ENCODE data around the gene FLOT1. TPM values are rescaled to one million over a fixed set of nuclear protein-coding genes. Genes with fewer than 3 reads are reported as not detected.
"Not testable (repeated sequence)": the region's sequence is repeated elsewhere in the genome, so short reads cannot be mapped to it uniquely, and the experiment has no call there.

Gene FLOT1
- total RNA-seq, 1 experiment from 2014 or later: 213 TPM

DNA sequence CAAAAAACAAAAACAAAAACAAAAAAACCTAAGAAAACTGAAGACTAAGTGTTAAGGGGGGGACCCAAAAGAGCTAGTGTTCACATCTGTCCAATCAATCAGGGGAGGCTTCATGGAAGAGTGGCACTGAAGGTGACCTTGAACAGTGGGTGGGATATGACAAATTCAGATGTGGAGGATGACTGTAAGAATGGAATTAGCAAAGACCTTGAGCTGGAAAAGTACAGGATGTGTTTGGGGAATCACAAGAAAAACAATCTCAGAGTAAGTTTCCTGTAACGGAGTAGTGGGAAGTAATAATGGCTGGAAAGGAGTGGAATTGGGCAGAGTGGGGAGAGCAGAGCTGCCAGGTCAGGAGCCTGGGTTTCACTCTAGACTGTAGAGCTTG lies 4.8 kb upstream of the FLOT1 start:
- no peak for DNase-seq (ENCODE audit: low spot score)

DNA sequence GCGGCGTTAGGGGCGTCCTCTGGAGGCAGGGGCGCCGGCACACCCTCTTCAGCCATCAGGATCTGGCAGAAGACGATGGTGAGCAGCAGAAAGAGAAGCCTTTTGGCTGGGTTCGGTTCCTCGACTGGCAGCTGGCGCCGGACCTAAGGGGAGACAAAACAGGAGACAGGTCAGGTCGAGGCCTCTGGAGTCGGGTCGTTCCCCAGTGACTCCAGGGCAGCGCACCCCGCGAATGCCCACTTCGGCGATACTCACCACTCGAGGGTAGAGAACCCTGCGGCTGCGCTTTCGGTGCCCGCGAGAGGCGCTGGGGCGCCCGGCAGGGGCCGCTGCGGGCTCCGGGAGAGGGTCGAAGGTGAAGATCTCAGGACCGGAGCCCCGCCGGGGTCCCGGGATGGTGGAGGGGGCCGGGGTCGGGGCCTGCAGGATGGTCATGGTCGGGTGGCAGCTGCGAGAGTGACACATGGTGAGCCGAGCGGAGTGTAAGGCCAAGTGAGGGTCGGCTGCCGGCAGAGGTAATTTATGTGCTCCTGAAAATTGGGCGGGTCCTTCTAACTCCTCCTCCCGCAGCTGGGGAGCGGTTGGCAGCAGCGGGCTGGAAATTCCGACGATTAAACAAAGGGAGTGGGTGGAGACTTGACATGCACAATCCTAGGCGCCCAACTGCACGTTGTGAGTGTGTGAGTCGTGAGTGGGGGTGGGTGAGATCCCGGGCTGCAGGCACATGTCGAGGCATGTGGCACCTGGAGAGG lies 1.7 kb upstream of the FLOT1 start, which contains the start of gene IER3:
Gene IER3, minus strand, starts transcription at position 494 of the 752 bp plus-strand sequence. Its CDS starts 29 bp downstream, at position 465.
- peak; percentile 77 for DNase-seq (ENCODE audit: low spot score)

DNA sequence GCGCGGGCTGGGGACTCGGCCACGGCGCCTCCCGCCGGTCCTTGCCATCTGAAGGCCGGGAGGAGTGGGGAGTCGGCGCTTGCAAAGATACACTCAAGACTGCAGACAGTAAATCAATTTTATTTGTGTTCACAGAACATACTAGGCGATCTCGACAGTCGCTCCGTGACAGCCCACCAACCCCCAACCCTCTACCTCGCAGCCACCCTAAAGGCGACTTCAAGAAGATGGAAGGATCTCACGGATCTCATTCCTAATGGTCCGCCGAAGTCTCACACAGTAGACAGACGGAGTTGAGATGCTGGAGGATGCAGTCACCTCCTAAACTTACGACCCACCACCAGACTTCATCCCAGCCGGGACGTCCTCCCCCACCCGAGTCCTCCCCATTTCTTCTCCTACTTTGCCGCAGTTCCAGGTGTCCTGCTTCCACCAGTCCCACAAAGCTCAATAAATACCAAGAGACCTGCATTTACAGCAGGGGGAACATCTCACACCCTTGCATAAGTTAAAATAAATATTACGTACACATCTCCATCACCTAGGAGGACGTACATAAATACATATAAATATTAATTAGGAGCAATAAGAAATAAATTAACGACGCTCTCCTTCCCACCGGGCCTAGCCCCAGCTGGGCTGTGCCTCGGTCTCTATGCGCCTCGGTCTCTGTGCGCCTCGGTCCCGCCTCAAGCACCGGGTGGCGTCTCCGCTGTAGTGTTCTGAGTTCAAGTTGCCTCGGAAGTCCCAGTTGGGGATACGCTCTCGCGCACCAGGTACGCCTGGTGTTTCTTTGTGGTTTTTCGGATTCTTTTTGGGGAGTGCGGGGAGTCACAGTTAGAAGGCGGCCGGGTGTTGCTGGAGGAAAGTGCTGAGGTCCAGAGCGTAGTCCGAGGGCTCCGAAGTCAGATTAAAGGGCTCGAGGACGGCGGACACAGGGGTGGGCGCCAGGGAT lies 889 bp upstream of the FLOT1 start:
- DNase-seq (ENCODE audit: low spot score): no peak

DNA sequence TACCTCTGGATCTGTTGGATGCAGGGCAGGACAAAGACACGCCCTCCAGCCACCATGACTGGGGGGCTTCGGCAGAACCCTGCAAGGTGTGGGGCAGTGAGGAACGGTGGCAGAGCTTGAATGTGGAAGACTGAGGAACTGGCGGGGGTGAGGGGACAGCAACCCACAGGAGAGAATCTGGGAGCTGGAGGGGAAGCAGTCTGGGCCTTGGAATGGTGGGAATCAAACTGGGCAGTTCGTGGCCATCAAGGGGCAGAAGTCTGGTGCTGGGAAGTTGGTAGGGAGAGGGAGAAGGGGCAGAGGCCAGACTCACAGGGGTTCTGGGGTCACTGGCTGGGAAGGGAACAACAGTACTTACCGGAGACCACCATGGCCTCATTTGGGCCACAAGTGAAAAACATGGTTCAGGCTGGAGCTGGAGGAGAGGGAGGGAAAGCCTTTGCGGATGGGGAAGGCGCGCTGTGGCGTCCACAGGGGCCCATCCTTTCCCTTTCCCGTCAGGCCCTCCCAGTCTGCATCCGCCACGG lies 635 bp downstream of the FLOT1 start:
- DNase-seq (ENCODE audit: low spot score): no peak

DNA sequence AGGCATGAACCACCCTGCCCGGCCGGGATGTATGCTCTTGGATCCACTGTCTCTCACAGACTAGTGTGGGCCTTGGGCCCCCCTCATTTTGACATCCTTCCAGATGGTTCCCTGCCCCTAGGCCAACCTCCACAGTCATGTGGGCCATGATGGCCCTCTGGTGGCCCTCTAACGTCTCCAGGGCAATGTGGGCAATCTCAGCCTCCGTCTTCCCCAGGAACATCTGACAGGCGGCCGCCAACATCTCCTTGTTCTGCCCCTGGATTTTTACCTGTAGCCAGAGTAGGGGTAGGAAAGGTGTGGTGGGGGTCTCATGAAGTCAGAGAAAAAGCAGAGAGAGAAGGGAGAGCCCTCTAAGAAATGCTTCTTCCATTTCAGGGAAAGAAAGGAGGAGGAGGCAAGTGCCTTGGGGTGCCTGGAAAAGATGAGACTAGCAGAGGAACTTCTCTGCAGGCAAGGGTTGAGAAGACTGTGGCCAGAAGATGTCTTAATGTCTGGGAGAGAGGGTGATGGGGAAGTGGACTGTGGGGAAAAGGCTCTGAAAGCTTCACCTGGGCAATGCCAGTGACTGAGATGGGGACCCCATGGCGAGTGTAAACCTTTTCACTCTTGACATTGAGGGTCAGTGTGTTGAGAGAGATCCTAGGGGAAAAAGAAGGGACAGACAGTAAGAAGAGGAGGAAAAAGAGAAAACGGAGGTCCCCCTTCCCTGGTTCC lies 1.3 kb downstream of the FLOT1 start:
- no peak for DNase-seq (ENCODE audit: low spot score)

DNA sequence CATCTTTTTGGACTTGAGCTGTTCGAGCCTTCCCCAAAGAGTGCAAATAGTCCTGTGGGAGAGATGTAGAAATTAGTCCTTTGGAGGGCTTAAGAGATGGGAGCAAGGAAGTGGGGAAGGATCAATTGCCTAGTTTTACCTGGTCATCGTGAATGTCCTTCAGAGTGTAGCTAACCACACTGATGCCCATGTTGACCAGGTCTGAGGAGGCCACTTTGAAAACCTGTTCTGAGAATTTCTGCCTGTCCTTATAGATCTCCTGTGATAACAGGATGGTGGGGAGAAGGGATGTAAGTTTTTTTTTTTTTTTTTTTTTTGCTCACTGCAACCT lies 2.0 kb downstream of the FLOT1 start:
- no peak for DNase-seq (ENCODE audit: low spot score)

DNA sequence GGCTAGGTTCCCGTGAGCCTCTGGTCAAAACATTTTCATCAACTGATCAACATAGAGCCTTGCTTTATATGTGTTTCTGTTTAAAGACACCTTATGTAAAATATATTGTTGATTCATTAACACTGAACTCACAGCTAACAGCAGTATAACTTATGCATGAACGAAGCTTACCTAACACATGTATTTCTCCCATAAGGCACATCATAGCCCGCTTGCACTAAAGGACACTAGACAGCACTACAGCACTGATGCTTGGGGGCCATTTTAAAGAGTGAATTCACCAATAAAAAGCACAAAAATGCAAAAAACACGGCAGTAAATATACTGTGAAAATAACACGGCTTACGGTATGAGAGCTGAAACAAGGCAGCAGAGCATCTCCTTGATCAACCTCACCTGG lies 4.0 kb downstream of the FLOT1 start:
- no peak for DNase-seq (ENCODE audit: low spot score)

DNA sequence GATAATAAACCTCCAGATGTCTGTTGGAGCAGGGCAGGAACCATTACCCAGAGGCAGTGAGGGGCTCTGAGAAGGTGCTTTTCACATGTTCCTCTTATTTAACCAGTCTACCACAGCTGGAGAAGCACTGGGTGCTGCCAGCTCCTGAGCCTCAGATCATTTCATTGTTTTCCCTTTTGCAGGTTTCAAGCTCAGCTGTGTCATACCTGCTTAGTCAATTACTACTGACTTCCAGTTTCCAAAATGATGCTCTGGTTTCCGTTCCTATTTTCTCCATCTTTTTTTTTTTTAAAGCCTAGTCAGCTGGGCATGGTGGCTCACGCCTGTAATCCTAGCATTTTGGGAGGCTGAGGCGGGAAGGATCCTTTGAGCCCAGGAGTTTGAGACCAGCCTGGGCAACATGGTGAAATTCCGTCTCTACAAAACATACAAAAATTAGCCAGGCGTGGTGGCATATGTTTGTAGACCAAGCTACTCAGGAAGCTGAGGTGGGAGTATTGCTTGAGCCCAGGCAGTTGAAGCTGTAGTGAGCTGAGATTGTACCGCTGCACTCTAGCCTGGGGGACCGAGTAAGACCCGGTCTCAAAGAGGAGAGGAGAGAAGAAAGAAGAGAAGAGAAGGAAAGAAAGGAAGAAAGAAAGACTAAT lies 6.7 kb downstream of the FLOT1 start:
- DNase-seq (ENCODE audit: low spot score): no peak

DNA sequence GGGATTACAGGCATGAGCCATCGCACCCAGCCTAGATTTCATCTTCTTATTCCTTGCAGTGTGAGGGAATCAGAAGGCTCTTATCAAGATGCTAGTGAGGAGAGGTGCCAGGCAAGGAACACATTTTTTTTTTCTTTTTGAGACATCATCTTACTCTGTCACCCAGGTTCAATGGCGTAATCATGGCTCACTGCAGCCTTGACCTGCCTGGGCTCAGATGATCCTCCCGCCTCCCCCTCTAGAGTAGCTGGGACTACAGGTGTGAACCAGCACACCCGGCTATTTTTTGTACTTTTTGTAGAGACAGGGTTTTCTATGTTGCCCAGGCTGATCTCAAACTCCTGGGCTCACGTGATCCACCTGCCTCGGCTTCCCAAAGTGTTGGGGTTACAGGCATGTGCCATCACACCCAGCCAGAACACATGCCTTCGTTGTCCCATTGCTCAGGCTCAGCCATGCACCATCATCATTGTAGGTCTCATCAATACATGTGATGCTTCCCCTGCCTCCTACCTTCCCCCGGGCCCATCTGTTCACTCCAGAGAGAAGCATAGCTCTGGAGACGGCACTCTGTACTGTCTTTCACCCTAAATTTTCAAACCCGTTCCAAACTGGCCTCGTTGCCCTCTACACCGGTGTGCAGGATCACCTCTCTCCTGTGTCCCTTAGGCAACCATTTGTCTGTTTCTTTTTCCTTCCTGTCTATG lies 10.1 kb downstream of the FLOT1 start:
- DNase-seq (ENCODE audit: low spot score): no peak

DNA sequence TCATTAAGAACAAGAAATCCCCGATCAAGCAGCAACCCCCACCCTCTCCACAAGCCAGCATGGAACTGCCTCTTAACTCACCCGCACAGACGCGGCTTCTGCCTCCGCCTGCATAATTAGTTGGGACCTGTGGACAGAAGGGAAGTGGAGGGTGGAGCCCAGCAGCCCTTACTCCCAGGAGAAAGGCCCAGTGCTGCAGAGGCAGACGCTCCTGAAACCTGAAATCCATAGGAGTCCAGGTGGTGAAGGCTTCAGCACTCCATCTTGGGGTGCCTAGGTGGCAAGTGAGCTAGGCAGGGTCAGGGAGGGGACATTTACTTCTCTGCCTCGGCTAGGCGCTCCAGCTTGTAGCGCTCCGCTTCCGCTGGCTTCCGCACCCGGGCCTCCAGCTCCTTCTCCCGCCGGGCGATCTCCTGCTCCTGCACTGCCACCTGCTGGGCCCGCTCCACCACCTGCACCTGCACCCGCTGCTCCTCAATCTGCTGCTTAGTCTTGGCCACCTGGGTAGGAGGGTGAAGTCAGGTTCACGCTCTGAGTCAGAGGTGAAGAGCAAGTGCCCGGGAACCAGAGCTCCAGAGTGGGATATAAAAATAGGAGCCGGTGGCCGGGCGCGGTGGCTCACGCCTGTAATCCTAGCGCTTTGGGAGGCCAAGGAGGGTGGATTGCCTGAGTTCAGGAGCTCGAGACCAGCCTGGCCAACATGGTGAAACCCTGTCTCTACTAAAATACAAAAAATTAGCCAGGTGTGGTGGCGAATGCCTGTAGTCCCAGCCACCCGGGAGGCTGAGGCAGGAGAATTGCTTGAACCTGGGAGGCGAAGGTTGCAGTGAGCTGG lies 11.7 kb downstream of the FLOT1 start:
- DNase-seq (ENCODE audit: low spot score): peak; percentile 53

DNA sequence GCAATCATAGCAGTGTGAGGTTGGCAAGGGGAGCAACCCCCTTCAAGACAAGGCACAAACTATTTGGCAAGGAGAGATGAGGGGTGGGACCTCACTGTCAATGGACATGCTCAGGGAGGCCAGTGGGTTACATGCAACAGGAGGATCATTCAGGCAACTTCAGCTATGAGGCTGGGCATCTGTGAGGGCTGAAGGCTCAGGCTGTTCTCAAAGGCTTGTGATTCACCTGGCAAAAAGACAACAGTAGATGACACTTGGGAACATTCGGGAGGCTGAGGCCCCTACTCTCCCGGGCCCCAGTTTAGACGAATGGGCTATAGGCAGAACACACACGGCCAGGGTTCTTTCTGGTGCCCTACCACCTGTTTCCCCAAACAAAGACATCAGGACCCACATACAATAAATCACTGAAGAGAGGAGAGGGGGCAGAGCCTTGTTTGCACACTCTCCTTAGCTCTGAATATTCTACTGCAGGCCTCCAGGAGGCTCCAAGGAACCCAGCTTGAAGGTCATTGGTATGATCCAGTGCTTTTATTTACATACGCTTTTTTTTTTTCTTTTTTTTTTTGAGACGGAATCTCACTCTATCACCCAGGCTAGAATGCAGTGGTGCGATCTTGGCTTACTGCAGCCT lies 14.4 kb downstream of the FLOT1 start:
- peak; percentile 50 for DNase-seq (ENCODE audit: low spot score)

DNA sequence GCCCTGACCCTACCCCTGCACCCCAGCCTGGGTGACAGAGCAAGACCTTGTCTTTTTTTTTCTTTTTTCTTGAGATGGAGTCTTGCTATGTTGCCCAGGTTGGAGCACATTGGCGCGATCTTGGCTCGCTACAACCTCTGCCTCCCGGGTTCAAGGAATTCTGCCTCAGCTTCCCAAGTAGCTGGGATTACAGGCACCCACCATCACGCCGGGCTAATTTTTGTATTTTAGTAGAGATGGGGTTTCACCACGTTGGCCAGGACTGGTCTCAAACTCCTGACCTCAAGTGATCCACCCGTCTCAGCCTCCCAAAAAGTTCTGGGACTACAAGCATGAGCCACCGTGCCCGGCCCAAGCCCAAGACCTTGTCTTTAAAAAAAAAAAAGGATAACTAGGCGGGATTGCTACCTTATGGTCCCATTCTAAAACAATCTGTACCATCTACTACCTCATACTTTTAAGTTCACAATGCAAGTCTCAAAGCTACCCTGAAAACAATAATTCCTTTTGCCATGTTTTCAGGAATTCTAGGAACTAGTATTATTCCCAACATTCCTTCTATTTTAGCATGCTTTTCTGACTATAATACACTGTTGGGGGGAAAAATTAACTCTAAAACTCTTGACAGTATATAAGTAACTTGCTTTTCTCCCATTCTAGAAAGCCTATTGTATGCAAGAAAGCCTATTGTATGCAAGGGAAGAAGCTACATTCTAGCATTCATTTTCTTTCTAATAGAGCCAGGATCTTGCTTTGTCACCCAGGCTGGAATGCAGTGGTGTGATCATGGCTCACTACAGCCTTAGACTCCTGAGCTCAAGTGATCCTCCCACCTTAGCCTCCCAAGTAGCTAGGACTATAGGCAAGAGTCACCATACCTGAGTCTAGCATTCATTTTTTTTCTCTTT lies 15.7 kb downstream of the FLOT1 start:
- DNase-seq (ENCODE audit: low spot score): no peak

DNA sequence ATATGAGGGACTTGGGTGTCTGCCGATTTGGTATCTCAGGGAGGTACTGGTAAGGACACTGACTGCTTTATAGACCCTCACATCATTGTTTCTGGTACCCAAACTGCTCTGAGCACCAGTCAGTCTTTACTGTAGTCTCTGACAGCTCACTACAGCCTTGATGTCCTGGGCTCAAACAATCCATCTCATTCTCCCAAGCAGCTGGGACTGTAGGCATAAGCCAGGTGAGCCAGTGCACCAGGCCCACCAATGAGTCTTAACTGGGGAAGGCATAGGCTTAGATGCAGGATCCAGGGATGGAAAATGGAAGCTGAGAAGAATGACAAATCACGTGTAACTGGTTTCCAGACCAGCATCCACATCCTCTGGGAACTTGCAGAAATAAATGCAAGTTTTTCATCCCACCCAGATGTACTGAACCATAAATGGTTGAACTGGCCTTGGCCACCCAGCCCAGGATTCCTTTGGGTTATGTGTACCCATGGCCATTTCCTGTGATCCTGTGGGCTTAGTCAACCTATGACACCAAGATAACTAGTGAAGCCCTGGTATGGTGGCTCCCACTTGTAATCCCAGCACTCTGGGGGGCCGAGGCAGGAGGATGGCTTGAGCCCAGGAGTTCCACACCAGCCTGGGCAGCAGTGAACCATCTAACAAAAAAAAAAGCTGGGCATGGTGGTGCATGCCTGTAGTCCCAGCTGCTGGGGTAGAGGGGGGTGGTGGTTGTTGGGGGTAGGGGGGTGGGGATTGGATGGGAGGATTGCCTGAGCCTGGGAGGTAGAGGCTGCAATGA lies 16.6 kb downstream of the FLOT1 start:
- DNase-seq (ENCODE audit: low spot score): peak; percentile 67

DNA sequence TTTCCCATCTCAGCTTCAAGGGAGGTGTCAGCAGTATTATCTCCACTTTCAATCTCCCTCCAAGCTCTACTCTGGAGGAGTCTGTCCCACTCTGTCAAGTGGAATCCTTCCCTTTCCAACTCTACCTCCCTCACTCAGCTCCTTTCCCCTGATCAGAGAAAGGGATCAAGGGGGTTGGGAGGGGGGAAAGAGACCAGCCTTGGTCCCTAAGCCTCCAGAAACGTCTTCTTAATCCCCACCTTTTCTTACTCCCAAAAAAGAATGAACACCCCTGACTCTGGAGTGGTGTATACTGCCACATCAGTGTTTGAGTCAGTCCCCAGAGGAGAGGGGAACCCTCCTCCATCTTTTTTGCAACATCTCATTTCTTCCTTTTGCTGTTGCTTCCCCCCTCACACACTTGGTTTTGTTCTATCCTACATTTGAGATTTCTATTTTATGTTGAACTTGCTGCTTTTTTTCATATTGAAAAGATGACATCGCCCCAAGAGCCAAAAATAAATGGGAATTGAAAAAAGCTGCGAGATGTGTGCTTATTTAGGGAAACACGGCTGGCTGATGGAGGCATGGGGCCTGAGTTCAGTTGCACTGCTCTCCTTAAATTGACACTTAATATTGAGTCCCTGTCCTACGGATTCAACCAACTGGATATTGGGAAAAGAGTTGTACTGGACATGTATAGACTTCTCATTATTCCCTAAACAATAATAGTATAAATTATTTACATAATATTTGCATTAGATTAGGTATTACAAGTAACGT lies 17.4 kb downstream of the FLOT1 start:
- DNase-seq (ENCODE audit: low spot score): no peak

DNA sequence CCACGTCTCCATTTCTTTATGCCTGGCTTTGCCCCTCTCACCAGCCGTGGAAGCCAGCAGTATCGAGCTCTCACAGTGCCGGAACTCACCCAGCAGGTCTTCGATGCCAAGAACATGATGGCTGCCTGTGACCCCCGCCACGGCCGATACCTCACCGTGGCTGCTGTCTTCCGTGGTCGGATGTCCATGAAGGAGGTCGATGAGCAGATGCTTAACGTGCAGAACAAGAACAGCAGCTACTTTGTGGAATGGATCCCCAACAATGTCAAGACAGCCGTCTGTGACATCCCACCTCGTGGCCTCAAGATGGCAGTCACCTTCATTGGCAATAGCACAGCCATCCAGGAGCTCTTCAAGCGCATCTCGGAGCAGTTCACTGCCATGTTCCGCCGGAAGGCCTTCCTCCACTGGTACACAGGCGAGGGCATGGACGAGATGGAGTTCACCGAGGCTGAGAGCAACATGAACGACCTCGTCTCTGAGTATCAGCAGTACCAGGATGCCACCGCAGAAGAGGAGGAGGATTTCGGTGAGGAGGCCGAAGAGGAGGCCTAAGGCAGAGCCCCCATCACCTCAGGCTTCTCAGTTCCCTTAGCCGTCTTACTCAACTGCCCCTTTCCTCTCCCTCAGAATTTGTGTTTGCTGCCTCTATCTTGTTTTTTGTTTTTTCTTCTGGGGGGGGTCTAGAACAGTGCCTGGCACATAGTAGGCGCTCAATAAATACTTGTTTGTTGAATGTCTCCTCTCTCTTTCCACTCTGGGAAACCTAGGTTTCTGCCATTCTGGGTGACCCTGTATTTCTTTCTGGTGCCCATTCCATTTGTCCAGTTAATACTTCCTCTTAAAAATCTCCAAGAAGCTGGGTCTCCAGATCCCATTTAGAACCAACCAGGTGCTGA lies 18.4 kb downstream of the FLOT1 start:
- not testable (repeated sequence) for DNase-seq (ENCODE audit: low spot score)
